Lung (tissue), 12 donors: ENCODE results near the gene PTPRT. TPM values are rescaled to one million over a fixed set of nuclear protein-coding genes. Genes with fewer than 3 reads are reported as not detected.

ENCODE experiments used
- ATAC-seq: fragments of 200-7000 bp; cut with Tn5 transposase; one replicate; pipeline ENCODE4 v1.9.1; 2020; ENCODE audit warnings: moderate number of reproducible peaks; ENCODE audit not compliant: insufficient read depth, low FRiP score
- DNase-seq, 3 donors: peaks; one replicate each; pipeline ENCODE4 v3.0.0-alpha.2; 2013 to 2017
- H3K27ac ChIP-seq, 2 donors: one replicate each; pipeline ENCODE4 v1.5.1; 2013; ENCODE audit warnings: mild to moderate bottlenecking in 2 of 2, moderate library complexity in 2 of 2, control low read depth in 1 of 2, inconsistent platforms in 1 of 2, low read depth in 1 of 2, low read length in 1 of 2
- H3K27me3 ChIP-seq, 3 donors: one replicate each; pipeline ENCODE4 v1.5.1; 2013; ENCODE audit warnings: low read length in 2 of 3; ENCODE audit not compliant: control insufficient read depth in 3 of 3, insufficient read depth in 3 of 3
- H3K36me3 ChIP-seq, 4 donors: one replicate each; pipeline ENCODE4 v1.5.1; 2013; ENCODE audit warnings: low read length in 4 of 4, mild to moderate bottlenecking in 1 of 4, moderate library complexity in 1 of 4; ENCODE audit not compliant: control insufficient read depth in 4 of 4, insufficient read depth in 4 of 4
- H3K4me1 ChIP-seq, 5 donors: one replicate each; pipeline ENCODE4 v1.5.1; 2013; ENCODE audit warnings: low read length in 5 of 5, mild to moderate bottlenecking in 2 of 5, moderate library complexity in 1 of 5; ENCODE audit not compliant: control insufficient read depth in 5 of 5, insufficient read depth in 5 of 5
- H3K4me3 ChIP-seq: one replicate; pipeline ENCODE4 v1.5.1; 2013; ENCODE audit warnings: mild to moderate bottlenecking, control low read depth, moderate library complexity
- H3K9ac ChIP-seq, 2 donors: one replicate each; pipeline ENCODE4 v1.5.1; 2013; ENCODE audit warnings: low read length in 2 of 2, control low read depth in 1 of 2; ENCODE audit not compliant: insufficient read depth in 1 of 2
- H3K9me3 ChIP-seq, 4 donors: one replicate each; pipeline ENCODE4 v1.5.1; 2013; ENCODE audit warnings: low read length in 3 of 4, mild to moderate bottlenecking in 1 of 4, moderate library complexity in 1 of 4; ENCODE audit not compliant: control insufficient read depth in 4 of 4, insufficient read depth in 3 of 4
- WGBS, 2 donors: extraction: QIAGEN DNeasy Blood & Tissue Kit; methylation state at CpG; one replicate each; pipeline ENCODE4 v1.1.7; 2013; 5-methylcytosine and 5-hydroxymethylcytosine counted together
- polyA plus RNA-seq, 2 donors: library from polyadenylated mRNA; stranded (reverse); fragments of 200-250 nt; gene quantifications; one replicate each; pipeline ENCODE4 v1.2.1, GENCODE V29; 2013
- total RNA-seq, 2 donors: library from RNA; depleted of rRNA in 1 of 2; stranded (reverse); fragments of >200 nt in 1 of 2; gene quantifications; one replicate each; pipeline ENCODE4 v1.2.1, GENCODE V29; 2014 to 2021
- TF ChIP-seq, protein P1 (sequence below): IDR thresholded peaks from 2 replicates; pipeline ENCODE4 v1.5.1; 2012; ENCODE audit warnings: mild to moderate bottlenecking; ENCODE audit errors: control extremely low read depth, extremely low read depth
- donor health status: control.
- donor health status: control.
- donor health status: Bipolar disorder and iron deficiency.
- donor health status: healthy.
- donor health status: DM: yes; HTN: yes; CAD: no.

PTPRT gene
- total and polyA plus RNA-seq, 4 donors, result 0.37 to 13.8 (median 6.1) TPM

GRCh38 chr20:42576167-42576566, 613.5 kb downstream of the PTPRT start:
- TF ChIP-seq, protein P1, sequence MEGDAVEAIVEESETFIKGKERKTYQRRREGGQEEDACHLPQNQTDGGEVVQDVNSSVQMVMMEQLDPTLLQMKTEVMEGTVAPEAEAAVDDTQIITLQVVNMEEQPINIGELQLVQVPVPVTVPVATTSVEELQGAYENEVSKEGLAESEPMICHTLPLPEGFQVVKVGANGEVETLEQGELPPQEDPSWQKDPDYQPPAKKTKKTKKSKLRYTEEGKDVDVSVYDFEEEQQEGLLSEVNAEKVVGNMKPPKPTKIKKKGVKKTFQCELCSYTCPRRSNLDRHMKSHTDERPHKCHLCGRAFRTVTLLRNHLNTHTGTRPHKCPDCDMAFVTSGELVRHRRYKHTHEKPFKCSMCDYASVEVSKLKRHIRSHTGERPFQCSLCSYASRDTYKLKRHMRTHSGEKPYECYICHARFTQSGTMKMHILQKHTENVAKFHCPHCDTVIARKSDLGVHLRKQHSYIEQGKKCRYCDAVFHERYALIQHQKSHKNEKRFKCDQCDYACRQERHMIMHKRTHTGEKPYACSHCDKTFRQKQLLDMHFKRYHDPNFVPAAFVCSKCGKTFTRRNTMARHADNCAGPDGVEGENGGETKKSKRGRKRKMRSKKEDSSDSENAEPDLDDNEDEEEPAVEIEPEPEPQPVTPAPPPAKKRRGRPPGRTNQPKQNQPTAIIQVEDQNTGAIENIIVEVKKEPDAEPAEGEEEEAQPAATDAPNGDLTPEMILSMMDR, result no peak
- H3K9me3 ChIP-seq, result peaks cover 0 to 11% (median 1%) of the 10 kb centered on the region in 4 donors
- no peak overlapping the region for H3K4me3 ChIP-seq
- WGBS, 2 donors, result 67 to 71% methylated on average over 7 of the region's 7 CpGs
- no peak overlapping the region for H3K9ac ChIP-seq
- H3K27ac ChIP-seq, result no peak overlapping the region
- ATAC-seq (no peak), DNase-seq (no peak)
- H3K4me1 ChIP-seq, result no peaks in the 10 kb centered on the region
- H3K36me3 ChIP-seq, result no peaks in the 10 kb centered on the region
- no peaks in the 10 kb centered on the region for H3K27me3 ChIP-seq

DNA sequence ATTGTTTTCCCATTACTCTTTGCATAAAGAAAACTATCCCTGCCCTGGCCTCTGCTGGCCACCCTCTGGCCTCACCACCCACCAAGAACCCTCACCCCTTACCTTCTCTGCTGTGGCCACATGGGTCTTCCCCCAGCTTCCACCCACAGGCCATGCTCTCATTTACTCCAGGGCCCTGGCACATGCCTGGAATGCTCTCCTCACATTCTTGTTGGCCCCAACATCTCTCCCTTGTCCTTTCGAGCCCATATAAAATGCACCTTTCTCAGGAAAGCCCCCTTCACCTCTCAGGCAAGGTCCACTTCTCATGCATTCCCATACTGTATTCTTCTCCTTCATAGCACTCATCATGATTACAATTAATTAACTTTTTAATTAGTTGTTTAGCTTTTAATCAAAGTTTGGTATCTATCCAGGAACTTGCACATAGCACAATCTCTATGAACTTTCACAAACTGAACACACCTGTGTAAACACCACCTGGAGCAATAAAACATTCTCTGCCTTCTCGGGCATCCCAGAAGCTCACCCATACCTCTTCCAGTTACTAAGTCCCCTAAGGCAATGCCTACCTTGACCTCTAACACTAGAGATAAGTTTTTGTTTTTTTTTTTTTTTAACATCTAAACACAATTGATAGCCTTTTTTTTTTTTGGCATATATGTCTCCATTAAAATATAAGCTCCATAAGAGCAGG, 617.2 kb downstream of the PTPRT start:
- ATAC-seq (no peak), DNase-seq (no peak)
- TF ChIP-seq, protein P1, result no peak
- no peak overlapping the region for H3K9ac ChIP-seq
- WGBS, 2 donors, result 53 to 80% methylated on average over 2 of the region's 2 CpGs
- H3K9me3 ChIP-seq, result peaks cover 0 to 7% (median 1%) of the 10 kb centered on the region in 4 donors
- H3K27me3 ChIP-seq, result no peaks in the 10 kb centered on the region
- no peak overlapping the region for H3K4me3 ChIP-seq
- H3K27ac ChIP-seq, result no peak overlapping the region
- no peaks in the 10 kb centered on the region for H3K4me1 ChIP-seq
- H3K36me3 ChIP-seq, result no peaks in the 10 kb centered on the region

DNA sequence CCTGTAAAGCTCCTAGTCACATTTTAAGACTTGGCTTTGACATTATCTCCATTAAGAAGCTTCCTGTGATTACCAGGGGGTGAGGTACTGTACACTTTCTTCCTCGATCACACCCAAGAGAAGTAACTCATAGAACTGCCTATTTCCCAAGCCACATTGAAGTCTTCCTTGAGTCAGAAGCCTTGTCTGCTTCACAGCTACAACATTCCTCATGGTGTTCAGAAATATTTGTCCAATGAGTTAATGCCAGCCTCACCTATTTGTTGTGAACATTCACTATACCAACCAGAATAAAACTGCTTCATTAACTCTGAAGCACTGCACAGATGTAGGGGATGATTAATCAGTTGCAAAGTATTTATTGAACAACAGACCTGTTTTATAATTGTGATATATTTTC, 622.3 kb downstream of the PTPRT start:
- DNase-seq (no peak), ATAC-seq (no peak)
- Histone ChIP-seq H3K4me1 (no peaks in the 10 kb centered on the region), H3K27ac (no peak overlapping the region), H3K27me3 (no peaks in the 10 kb centered on the region), H3K4me3 (no peak overlapping the region), H3K9ac (no peak overlapping the region), H3K9me3 (peaks cover 0 to 2% (median under 1%) of the 10 kb centered on the region in 4 donors), H3K36me3 (no peaks in the 10 kb centered on the region)
- WGBS, 2 donors, result 80 to 96% methylated on average over 1 of the region's 1 CpG
- TF ChIP-seq, protein P1, result no peak
